ENCODE results near the gene POLD2. TPM values are rescaled to one million over a fixed set of nuclear protein-coding genes. Genes with fewer than 3 reads are reported as not detected.

Gene POLD2
- total and polyA plus RNA-seq, 7 donors, result 57.3 to 127 (median 87.1) TPM

GRCh38 chr7:44116087-44116788 lies 7.1 kb downstream of the POLD2 start:
- intact Hi-C loops (cut with DNase I), result no loop called here
- Histone ChIP-seq H3K27ac (no peak overlapping the region), H3K27me3 (ENCODE audit: insufficient read depth in 3 of 3, low read length in 2 of 3) (no peaks in the 10 kb centered on the region), H3K36me3 (ENCODE audit: insufficient read depth in 1 of 2, low read depth in 1 of 2) (peaks cover 0 to 54% of the 10 kb centered on the region in 2 donors), H3K4me1 (peaks cover 29% of the 10 kb centered on the region), H3K4me3 (no peak overlapping the region), H3K9me3 (no peaks in the 10 kb centered on the region)
- TF ChIP-seq, protein P1, sequence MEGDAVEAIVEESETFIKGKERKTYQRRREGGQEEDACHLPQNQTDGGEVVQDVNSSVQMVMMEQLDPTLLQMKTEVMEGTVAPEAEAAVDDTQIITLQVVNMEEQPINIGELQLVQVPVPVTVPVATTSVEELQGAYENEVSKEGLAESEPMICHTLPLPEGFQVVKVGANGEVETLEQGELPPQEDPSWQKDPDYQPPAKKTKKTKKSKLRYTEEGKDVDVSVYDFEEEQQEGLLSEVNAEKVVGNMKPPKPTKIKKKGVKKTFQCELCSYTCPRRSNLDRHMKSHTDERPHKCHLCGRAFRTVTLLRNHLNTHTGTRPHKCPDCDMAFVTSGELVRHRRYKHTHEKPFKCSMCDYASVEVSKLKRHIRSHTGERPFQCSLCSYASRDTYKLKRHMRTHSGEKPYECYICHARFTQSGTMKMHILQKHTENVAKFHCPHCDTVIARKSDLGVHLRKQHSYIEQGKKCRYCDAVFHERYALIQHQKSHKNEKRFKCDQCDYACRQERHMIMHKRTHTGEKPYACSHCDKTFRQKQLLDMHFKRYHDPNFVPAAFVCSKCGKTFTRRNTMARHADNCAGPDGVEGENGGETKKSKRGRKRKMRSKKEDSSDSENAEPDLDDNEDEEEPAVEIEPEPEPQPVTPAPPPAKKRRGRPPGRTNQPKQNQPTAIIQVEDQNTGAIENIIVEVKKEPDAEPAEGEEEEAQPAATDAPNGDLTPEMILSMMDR (IDR thresholded peaks at IDR 0.05), result no peak
- ATAC-seq (no peak), DNase-seq (peak in 1 of 2 donors; percentile 50)
- WGBS, 3 donors, result 80 to 85% (median 84%) methylated on average over 17 of the region's 17 CpGs

- intact Hi-C loops (cut with DNase I), result no loop called here
- Histone ChIP-seq H3K9me3 (no peaks in the 10 kb centered on the region), H3K4me1 (peaks cover 25% of the 10 kb centered on the region), H3K4me3 (no peak overlapping the region), H3K27me3 (ENCODE audit: insufficient read depth in 3 of 3, low read length in 2 of 3) (no peaks in the 10 kb centered on the region), H3K27ac (peak overlapping the region; percentile 41), H3K36me3 (ENCODE audit: insufficient read depth in 1 of 2, low read depth in 1 of 2) (peaks cover 0 to 41% of the 10 kb centered on the region in 2 donors)
- 42 to 56% (median 43%) methylated on average over 12 of the region's 12 CpGs for WGBS, 3 donors
- DNase-seq, result peak; percentile 66 to 82
- ATAC-seq, result peak; percentile 81 to 91 (median 88)
- TF ChIP-seq, protein P1 (IDR thresholded peaks at IDR 0.05), result no peak
Measured at GRCh38 chr7:44114586-44115310, 8.6 kb downstream of the POLD2 start.

GRCh38 chr7:44113764-44114354 lies 9.5 kb downstream of the POLD2 start:
- Histone ChIP-seq H3K9me3 (no peaks in the 10 kb centered on the region), H3K27me3 (ENCODE audit: insufficient read depth in 3 of 3, low read length in 2 of 3) (no peaks in the 10 kb centered on the region), H3K4me3 (no peak overlapping the region), H3K4me1 (peaks cover 18% of the 10 kb centered on the region), H3K27ac (no peak overlapping the region), H3K36me3 (ENCODE audit: insufficient read depth in 1 of 2, low read depth in 1 of 2) (peaks cover 0 to 41% of the 10 kb centered on the region in 2 donors)
- ATAC-seq (no peak), DNase-seq (peak in 1 of 2 donors; percentile 40)
- TF ChIP-seq, protein P1 (IDR thresholded peaks at IDR 0.05), result no peak
- WGBS, 3 donors, result 92 to 93% (median 93%) methylated on average over 24 of the region's 24 CpGs
- intact Hi-C loops (cut with DNase I), result no loop called here

DNA sequence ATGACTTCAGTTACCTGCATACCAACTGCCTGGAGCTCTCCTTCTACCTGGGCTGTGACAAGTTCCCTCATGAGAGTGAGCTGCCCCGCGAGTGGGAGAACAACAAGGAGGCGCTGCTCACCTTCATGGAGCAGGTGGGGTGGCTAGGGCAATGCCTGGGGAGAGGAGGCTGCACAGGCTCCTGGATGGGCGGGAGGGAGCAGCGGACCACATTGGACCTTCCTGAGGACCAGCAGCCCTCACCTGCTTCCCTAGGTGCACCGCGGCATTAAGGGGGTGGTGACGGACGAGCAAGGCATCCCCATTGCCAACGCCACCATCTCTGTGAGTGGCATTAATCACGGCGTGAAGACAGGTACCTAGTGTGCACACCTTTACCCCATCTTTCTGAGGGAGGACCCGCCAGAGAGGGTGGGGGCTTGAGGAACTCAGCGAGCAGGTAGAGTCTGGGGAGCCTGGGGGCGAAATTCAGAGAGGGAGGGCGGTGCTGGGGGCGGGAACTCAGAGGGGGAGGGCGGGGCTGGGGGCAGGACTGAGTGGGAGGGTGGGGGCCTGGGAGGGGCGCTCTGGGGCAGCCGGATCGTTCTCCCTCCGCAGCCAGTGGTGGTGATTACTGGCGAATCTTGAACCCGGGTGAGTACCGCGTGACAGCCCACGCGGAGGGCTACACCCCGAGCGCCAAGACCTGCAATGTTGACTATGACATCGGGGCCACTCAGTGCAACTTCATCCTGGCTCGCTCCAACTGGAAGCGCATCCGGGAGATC lies 10.2 kb downstream of the POLD2 start:
- Histone ChIP-seq H3K27ac (no peak overlapping the region), H3K27me3 (ENCODE audit: insufficient read depth in 3 of 3, low read length in 2 of 3) (no peaks in the 10 kb centered on the region), H3K9me3 (no peaks in the 10 kb centered on the region), H3K4me1 (peaks cover 18% of the 10 kb centered on the region), H3K36me3 (ENCODE audit: insufficient read depth in 1 of 2, low read depth in 1 of 2) (peaks cover 0 to 37% of the 10 kb centered on the region in 2 donors), H3K4me3 (no peak overlapping the region)
- 87 to 91% (median 90%) methylated on average over 29 to 34 of the region's 34 CpGs for WGBS, 3 donors
- TF ChIP-seq, protein P1 (IDR thresholded peaks at IDR 0.05), result no peak
- DNase-seq (peak in 1 of 2 donors; percentile 43), ATAC-seq (no peak)
- intact Hi-C loops (cut with DNase I), result no loop called here

Measured in psoas muscle (tissue), 8 donors.